Mesendoderm (in vitro differentiated cells): Measurements from ENCODE around the gene FBXL3.

Source experiments
- DNase-seq: peaks from one replicate; pipeline ENCODE4 v3.0.0; 2013
- H2AK5ac ChIP-seq: 2 replicates; pipeline ENCODE4 v1.6.1; 2013; ENCODE audit warnings: low read length, inconsistent platforms
- H2BK120ac ChIP-seq: 2 replicates; pipeline ENCODE4 v1.6.1; 2013; ENCODE audit warnings: low read depth, mild to moderate bottlenecking, low read length, moderate library complexity, mixed read lengths
- H2BK15ac ChIP-seq: replicated peaks from 2 replicates; pipeline ENCODE4 v1.6.1; 2013; ENCODE audit warnings: low read depth, mild to moderate bottlenecking, moderate library complexity
- H2BK5ac ChIP-seq: 2 replicates; pipeline ENCODE4 v1.6.1; 2013; ENCODE audit warnings: low read length, inconsistent platforms
- H3K18ac ChIP-seq: 2 replicates; pipeline ENCODE4 v1.6.1; 2013; ENCODE audit warnings: mild to moderate bottlenecking, low read length, mixed read lengths
- H3K23ac ChIP-seq: one replicate; pipeline ENCODE4 v1.6.1; 2013; ENCODE audit warnings: low read length
- H3K27ac ChIP-seq: 2 replicates; pipeline ENCODE4 v1.5.1; 2013; ENCODE audit warnings: low read depth, mild to moderate bottlenecking, inconsistent platforms, low read length, moderate library complexity
- H3K27me3 ChIP-seq: 2 replicates; pipeline ENCODE4 v1.6.1; 2013; ENCODE audit warnings: low read length, control low read depth, mild to moderate bottlenecking, inconsistent platforms; ENCODE audit not compliant: insufficient read depth, poor library complexity
- H3K36me3 ChIP-seq: 2 replicates; pipeline ENCODE4 v1.6.1; 2013; ENCODE audit warnings: low read length, inconsistent platforms; ENCODE audit not compliant: control insufficient read depth, insufficient read depth
- H3K4ac ChIP-seq: one replicate; pipeline ENCODE4 v1.6.1; 2013; ENCODE audit warnings: low read depth, mild to moderate bottlenecking, low read length, moderate library complexity
- H3K4me1 ChIP-seq: 2 replicates; pipeline ENCODE4 v1.6.1; 2013; ENCODE audit warnings: low read depth, low read length, inconsistent platforms; ENCODE audit not compliant: control insufficient read depth
- H3K4me2 ChIP-seq: 2 replicates; pipeline ENCODE4 v1.6.1; 2013; ENCODE audit warnings: low read length
- H3K4me3 ChIP-seq: 2 replicates; pipeline ENCODE4 v1.5.1; 2013; ENCODE audit warnings: mild to moderate bottlenecking, low read length
- H3K56ac ChIP-seq: one replicate; pipeline ENCODE4 v1.6.1; 2013; ENCODE audit warnings: low read length
- H3K79me1 ChIP-seq: 2 replicates; pipeline ENCODE4 v1.6.1; 2013; ENCODE audit warnings: low read length, inconsistent platforms
- H3K79me2 ChIP-seq: 2 replicates; pipeline ENCODE4 v1.6.1; 2013; ENCODE audit warnings: mild to moderate bottlenecking, low read length; ENCODE audit not compliant: control insufficient read depth, insufficient read depth
- H3K9ac ChIP-seq: 2 replicates; pipeline ENCODE4 v1.6.1; 2013; ENCODE audit warnings: low read length, inconsistent platforms
- H4K5ac ChIP-seq: one replicate; pipeline ENCODE4 v1.6.1; 2013; ENCODE audit warnings: low read length
- H4K8ac ChIP-seq: one replicate; pipeline ENCODE4 v1.6.1; 2013; ENCODE audit warnings: low read depth, mild to moderate bottlenecking, control low read depth, low read length, moderate library complexity
- WGBS: extraction: QIAGEN DNeasy Blood & Tissue Kit; methylation state at CpG from one replicate; pipeline ENCODE4 v1.1.7; 2013; ENCODE audit warnings: low lambda C conversion rate, missing lambda C conversion rate; ENCODE audit not compliant: insufficient coverage; ENCODE audit errors: extremely low coverage; 5-methylcytosine and 5-hydroxymethylcytosine counted together

FBXL3 gene

DNA sequence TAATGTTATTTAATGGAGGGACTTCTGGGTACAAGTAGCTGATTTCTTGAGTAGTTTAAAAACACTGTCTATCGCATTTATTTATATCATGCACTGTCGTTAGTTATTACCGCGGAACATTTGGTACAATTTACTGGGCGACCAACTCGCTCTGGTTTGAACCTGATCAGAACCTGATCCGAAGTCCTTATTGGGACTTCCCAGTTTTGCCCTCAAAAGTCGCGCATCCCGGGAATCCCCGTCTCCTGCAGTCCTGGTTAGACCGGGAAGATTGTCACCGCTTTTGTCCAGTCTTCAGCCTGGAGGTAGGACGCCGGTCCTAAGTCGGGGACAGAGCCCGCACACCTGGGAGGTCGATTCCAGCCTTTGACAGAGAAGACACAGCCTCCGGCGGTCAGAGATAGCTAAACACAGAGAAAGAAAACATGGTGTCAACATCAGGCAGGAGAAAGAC is 34.4 kb downstream of the FBXL3 start:
- Histone ChIP-seq H2BK120ac (no peak overlapping the region), H4K5ac (no peak overlapping the region), H3K4me2 (peak overlapping the region; percentile 92), H3K79me1 (peaks cover 6% of the 10 kb centered on the region), H3K36me3 (no peaks in the 10 kb centered on the region), H4K8ac (no peak overlapping the region), H3K27ac (peak overlapping the region; percentile 33), H3K9ac (peak overlapping the region; percentile 83), H3K4me3 (peak overlapping the region; percentile 84), H3K56ac (peak overlapping the region; percentile 96), H3K23ac (no peak overlapping the region), H3K4me1 (no peaks in the 10 kb centered on the region), H3K4ac (no peak overlapping the region), H3K27me3 (no peaks in the 10 kb centered on the region), H2BK15ac (no peak overlapping the region), H2BK5ac (no peak overlapping the region), H3K18ac (peak overlapping the region; percentile 78), H2AK5ac (no peak overlapping the region), H3K79me2 (no peaks in the 10 kb centered on the region)
- WGBS = no CpG with 5 or more reads among the region's 20 CpGs
- DNase-seq = peak; percentile 46

DNA sequence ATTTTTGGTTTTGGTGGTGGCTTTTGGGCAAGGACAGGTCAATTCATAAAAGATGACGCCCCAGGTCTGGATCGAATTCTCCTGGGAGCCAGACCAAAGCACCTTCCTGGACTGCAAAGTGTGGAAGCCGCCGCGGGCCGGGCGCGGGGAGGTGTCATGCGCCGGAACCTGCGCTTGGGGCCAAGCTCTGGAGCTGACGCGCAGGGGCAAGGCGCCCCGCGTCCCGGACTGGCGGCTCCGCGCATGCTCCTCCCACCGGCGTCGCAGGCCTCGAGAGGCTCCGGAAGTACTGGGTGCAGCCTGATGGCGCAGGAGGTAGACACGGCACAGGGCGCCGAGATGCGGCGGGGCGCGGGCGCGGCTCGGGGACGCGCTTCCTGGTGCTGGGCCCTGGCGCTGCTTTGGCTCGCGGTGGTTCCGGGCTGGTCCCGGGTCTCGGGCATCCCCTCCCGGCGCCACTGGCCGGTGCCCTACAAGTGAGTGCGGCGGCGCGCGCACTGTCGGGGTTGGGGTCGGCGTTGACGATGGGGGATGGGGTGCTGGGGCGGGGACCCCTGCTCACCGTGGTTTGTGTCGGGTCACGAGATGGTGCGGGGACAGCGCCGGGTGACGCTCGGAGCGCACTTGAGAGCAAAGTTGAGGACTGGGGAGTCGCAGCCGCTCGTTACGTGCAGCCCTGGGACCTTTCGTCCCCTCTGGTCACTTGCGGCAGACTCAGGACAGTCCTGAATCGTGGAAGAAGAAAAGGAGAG is 35.0 kb downstream of the FBXL3 start, which contains the start of gene CLN5:
Gene CLN5, plus strand, starts transcription at position 286 of the 752 bp plus-strand sequence. Its CDS starts 18 bp downstream, at position 304.
- Histone ChIP-seq H2BK15ac (no peak within 1 kb of the TSS), H2BK5ac (no peak within 1 kb of the TSS), H3K56ac (peak within 1 kb of the TSS; percentile 96), H2BK120ac (peak within 1 kb of the TSS; percentile 18), H3K27me3 (no peaks in the 10 kb centered on the region), H3K23ac (no peak within 1 kb of the TSS), H3K4me2 (peak within 1 kb of the TSS; percentile 92), H4K8ac (no peak within 1 kb of the TSS), H3K18ac (peak within 1 kb of the TSS; percentile 78), H3K4me1 (no peaks in the 10 kb centered on the region), H3K4me3 (peak within 1 kb of the TSS; percentile 84), H3K79me2 (no peaks in the 10 kb centered on the region), H3K27ac (peak within 1 kb of the TSS; percentile 33), H4K5ac (no peak within 1 kb of the TSS), H2AK5ac (no peak within 1 kb of the TSS), H3K36me3 (no peaks in the 10 kb centered on the region), H3K79me1 (peaks cover 6% of the 10 kb centered on the region), H3K4ac (no peak within 1 kb of the TSS), H3K9ac (peak within 1 kb of the TSS; percentile 83)
- peak; percentile 95 for DNase-seq
- WGBS = no CpG with 5 or more reads among the region's 73 CpGs

DNA sequence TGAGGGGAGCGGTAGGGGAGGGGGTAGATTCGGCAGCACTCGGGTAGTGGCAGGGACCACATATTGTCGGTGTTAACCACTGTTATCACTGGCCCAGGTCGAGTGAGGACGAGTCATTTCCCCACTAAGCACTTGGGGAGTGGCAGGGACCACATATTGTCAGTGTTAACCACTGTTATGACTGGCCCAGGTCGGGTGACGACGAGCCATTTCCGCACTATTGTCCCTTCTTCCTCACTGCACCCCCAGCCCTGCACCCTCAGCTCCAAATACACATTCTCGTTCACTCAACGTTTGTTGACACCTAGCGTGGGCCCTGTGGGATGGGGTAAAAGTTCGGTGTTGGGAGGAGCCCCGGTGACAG is 35.5 kb downstream of the FBXL3 start:
- H3K4me1 ChIP-seq = no peaks in the 10 kb centered on the region
- no peak overlapping the region for H2BK15ac ChIP-seq
- no peak overlapping the region for H4K5ac ChIP-seq
- H3K4ac ChIP-seq = no peak overlapping the region
- H3K18ac ChIP-seq = no peak overlapping the region
- H3K56ac ChIP-seq = peak overlapping the region; percentile 82
- H3K79me1 ChIP-seq = peaks cover 6% of the 10 kb centered on the region
- H3K23ac ChIP-seq = no peak overlapping the region
- DNase-seq = no peak
- H2AK5ac ChIP-seq = no peak overlapping the region
- H2BK5ac ChIP-seq = no peak overlapping the region
- H3K4me2 ChIP-seq = peak overlapping the region; percentile 82
- no peak overlapping the region for H3K27ac ChIP-seq
- H3K4me3 ChIP-seq = peak overlapping the region; percentile 38
- no peaks in the 10 kb centered on the region for H3K79me2 ChIP-seq
- no peak overlapping the region for H2BK120ac ChIP-seq
- H3K9ac ChIP-seq = peak overlapping the region; percentile 65
- no peaks in the 10 kb centered on the region for H3K27me3 ChIP-seq
- H4K8ac ChIP-seq = no peak overlapping the region
- WGBS = no CpG with 5 or more reads among the region's 15 CpGs
- no peaks in the 10 kb centered on the region for H3K36me3 ChIP-seq

- Histone ChIP-seq H2BK5ac (no peak overlapping the region), H3K23ac (no peak overlapping the region), H3K4me3 (no peak overlapping the region), H3K27ac (no peak overlapping the region), H3K18ac (no peak overlapping the region), H3K9ac (no peak overlapping the region), H4K5ac (no peak overlapping the region), H3K56ac (no peak overlapping the region), H2AK5ac (no peak overlapping the region), H2BK120ac (no peak overlapping the region), H3K79me2 (no peaks in the 10 kb centered on the region), H3K79me1 (no peaks in the 10 kb centered on the region), H4K8ac (no peak overlapping the region), H3K4me2 (no peak overlapping the region), H3K4me1 (no peaks in the 10 kb centered on the region), H3K36me3 (no peaks in the 10 kb centered on the region), H2BK15ac (no peak overlapping the region), H3K27me3 (no peaks in the 10 kb centered on the region), H3K4ac (no peak overlapping the region)
- DNase-seq = no peak
- 100% methylated on average over 2 of the region's 5 CpGs for WGBS
Observed at GRCh38 chr13:76983676-76984075, 43.3 kb downstream of the FBXL3 start.

- no peak overlapping the region for H3K4me3 ChIP-seq
- no peak overlapping the region for H4K8ac ChIP-seq
- no peak overlapping the region for H2AK5ac ChIP-seq
- no peak overlapping the region for H3K4me2 ChIP-seq
- no peak overlapping the region for H3K18ac ChIP-seq
- WGBS = no CpG with 5 or more reads among the region's 6 CpGs
- no peaks in the 10 kb centered on the region for H3K79me1 ChIP-seq
- H3K4me1 ChIP-seq = no peaks in the 10 kb centered on the region
- no peak overlapping the region for H2BK15ac ChIP-seq
- H3K36me3 ChIP-seq = no peaks in the 10 kb centered on the region
- H4K5ac ChIP-seq = no peak overlapping the region
- H2BK120ac ChIP-seq = no peak overlapping the region
- H3K27ac ChIP-seq = no peak overlapping the region
- H3K79me2 ChIP-seq = no peaks in the 10 kb centered on the region
- H3K56ac ChIP-seq = no peak overlapping the region
- H3K4ac ChIP-seq = no peak overlapping the region
- no peak overlapping the region for H3K9ac ChIP-seq
- no peaks in the 10 kb centered on the region for H3K27me3 ChIP-seq
- H2BK5ac ChIP-seq = no peak overlapping the region
- no peak for DNase-seq
- H3K23ac ChIP-seq = no peak overlapping the region
Observed at GRCh38 chr13:76982061-76982460, 44.9 kb downstream of the FBXL3 start.
